ENCODE results near the gene KDM1B.
"Not testable (repeated sequence)": the region's sequence is repeated elsewhere in the genome, so short reads cannot be mapped to it uniquely, and the experiment has no call there.

Gene KDM1B

DNA sequence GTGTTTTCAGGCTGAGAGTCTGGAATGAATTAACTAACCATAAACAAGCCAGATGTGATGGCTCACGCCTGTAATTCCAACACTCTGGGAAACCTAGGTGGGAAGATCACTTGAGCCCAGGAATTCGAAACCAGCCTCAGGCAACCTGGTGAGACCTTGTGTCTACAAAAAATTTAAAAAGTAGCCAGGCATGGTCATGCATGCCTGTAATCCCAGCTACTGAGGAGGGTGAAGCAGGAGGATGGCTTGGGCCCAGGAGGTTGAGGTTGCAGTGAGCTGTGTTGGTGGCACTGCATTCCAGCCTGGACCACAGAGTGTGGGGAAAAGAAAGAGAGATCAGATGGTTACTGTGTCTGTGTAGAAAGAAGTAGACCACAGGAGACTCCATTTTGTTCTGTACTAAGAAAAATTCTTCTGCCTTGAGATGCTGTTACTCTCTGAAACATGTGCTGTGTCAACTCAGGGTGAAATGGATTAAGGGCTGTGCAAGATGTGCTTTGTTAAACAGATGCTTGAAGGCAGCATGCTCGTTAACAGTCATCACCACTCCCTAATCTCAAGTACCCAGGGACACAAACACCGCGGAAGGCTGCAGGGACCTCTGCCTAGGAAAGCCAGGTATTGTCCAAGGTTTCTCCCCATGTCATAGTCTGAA lies 71.4 kb downstream of the KDM1B start:
- FAIRE-seq; DNase-seq (ENCODE audit: insufficient read length, low spot score): not testable (repeated sequence)

GRCh38 chr6:18227166-18227565 lies 71.9 kb downstream of the KDM1B start:
- FAIRE-seq; DNase-seq (ENCODE audit: insufficient read length, low spot score): not testable (repeated sequence)

- FAIRE-seq; DNase-seq (ENCODE audit: insufficient read length, low spot score): not testable (repeated sequence)
These were observed 73.4 kb downstream of the KDM1B start for GRCh38 chr6:18228590-18228989.

DNA sequence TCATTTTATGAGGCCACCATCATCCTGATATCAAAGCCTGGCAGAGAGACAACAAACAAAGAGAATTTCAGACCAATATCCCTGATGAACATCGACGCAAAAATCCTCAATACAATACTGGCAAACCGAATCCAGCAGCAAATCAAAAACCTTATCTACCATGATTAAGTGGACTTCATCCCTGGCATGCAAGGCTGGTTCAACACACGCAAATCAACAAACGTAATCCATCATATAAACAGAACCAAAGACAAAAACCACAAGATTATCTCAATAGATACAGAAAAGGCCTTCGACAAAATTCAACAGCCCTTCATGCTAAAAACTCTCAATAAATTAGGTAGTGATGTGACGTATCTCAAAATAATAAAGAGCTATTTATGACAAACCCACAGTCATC lies 76.6 kb downstream of the KDM1B start:
- DNase-seq (ENCODE audit: insufficient read length, low spot score); FAIRE-seq: not testable (repeated sequence)

- not testable (repeated sequence) for FAIRE-seq; DNase-seq (ENCODE audit: insufficient read length, low spot score)
These were observed 78.5 kb downstream of the KDM1B start for GRCh38 chr6:18233770-18234169.

- FAIRE-seq (no peak), DNase-seq (ENCODE audit: insufficient read length, low spot score) (no peak)
These were observed 79.3 kb downstream of the KDM1B start for GRCh38 chr6:18234564-18234963.

DNA sequence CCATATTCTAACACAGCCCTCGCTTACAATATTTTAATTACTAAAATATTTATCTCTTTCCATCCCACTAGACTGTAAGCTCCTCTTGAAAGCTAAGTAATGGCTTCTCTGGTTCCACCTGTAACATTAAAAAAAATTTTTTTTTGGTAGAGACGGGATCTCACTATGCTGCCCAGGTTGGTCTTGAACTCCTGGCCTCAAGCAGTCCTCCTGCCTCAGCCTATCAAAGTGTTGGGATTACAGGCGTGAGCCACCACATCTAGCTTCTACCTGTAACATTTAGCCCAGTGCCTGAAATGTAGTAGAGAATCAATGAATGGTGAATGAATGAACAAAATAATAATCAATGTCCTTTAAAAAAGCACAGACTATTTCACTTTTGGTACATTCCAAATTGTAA lies 80.3 kb downstream of the KDM1B start:
- DNase-seq (ENCODE audit: insufficient read length, low spot score) (no peak), FAIRE-seq (no peak)

GRCh38 chr6:18237167-18237566 lies 81.9 kb downstream of the KDM1B start:
- no peak for DNase-seq (ENCODE audit: insufficient read length, low spot score)
- no peak for FAIRE-seq

- no peak for FAIRE-seq
These were observed 85.0 kb downstream of the KDM1B start for GRCh38 chr6:18240230-18240629.

GRCh38 chr6:18241208-18242038 lies 86.2 kb downstream of the KDM1B start:
- FAIRE-seq (no peak), DNase-seq (ENCODE audit: insufficient read length, low spot score) (no peak)

More at GRCh38 chr6:18240230-18240629, 85.0 kb downstream of the KDM1B start:
- no peak for DNase-seq (ENCODE audit: insufficient read length, low spot score)

GRCh38 chr6:18242062-18242851 lies 87.0 kb downstream of the KDM1B start:
- FAIRE-seq = no peak
- no peak for DNase-seq (ENCODE audit: insufficient read length, low spot score)

DNA sequence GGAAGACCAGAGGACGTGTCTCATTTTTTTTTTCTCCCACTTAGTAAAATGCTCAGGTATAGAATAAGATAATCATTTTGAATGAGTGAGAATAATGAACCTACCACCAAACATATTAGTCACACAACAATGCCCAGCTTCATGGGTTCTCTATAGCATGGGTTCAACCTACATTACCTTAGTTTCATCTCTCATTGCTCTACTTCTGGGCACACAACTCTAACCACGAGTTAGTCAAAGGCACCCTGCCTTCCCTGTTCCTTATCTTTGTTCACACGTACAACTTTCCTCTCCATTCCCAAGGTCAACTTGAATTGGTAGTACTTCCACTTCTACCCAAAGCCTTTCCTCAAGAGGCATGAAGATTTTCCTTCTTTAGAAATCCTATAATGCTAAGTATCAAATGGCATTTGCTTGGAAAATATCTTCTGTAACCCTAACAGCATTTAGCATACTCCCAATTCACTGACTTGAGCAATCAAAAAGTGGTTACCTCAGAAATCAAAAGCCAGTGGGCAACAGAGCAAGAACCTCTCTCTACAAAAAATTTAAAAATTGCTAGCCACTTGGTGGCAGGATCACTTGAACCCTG lies 88.2 kb downstream of the KDM1B start:
- DNase-seq (ENCODE audit: insufficient read length, low spot score) (no peak), FAIRE-seq (no peak)

- no peak for DNase-seq (ENCODE audit: insufficient read length, low spot score)
- FAIRE-seq = no peak
These were observed 89.0 kb downstream of the KDM1B start for GRCh38 chr6:18244251-18244650.

DNA sequence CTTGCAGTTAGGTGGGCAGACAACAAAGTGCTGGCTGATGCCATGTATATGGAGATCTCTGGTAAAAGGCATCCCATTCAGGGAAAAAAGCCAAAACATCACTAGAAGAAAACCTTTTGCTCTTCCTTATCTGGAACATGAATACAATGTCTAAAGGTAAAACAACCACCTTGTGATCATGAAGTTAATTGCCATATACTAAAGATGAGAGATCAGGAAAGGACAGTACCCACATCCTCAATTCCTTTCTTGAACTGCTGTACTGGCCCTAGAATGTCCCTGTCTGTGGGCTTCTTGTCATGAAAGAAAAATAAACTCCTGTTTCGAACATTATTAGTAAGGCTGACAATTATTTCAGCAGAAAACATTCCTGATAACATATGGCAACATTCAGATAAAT lies 89.9 kb downstream of the KDM1B start:
- FAIRE-seq (no peak), DNase-seq (ENCODE audit: insufficient read length, low spot score) (no peak)

GRCh38 chr6:18245642-18246041 lies 90.4 kb downstream of the KDM1B start:
- DNase-seq (ENCODE audit: insufficient read length, low spot score) = no peak
- no peak for FAIRE-seq

- FAIRE-seq = no peak
These were observed 91.0 kb downstream of the KDM1B start for GRCh38 chr6:18246205-18246604.

GRCh38 chr6:18247002-18247401 lies 91.8 kb downstream of the KDM1B start:
- DNase-seq (ENCODE audit: insufficient read length, low spot score) (no peak), FAIRE-seq (no peak)

More at GRCh38 chr6:18246205-18246604, 91.0 kb downstream of the KDM1B start:
- DNase-seq (ENCODE audit: insufficient read length, low spot score) = no peak

- no peak for FAIRE-seq
- DNase-seq (ENCODE audit: insufficient read length, low spot score) = no peak
These were observed 93.5 kb downstream of the KDM1B start for GRCh38 chr6:18248698-18249097.

- DNase-seq (ENCODE audit: insufficient read length, low spot score) (no peak), FAIRE-seq (no peak)
These were observed 94.0 kb downstream of the KDM1B start for GRCh38 chr6:18249271-18249670.

GRCh38 chr6:18253635-18254034 lies 98.4 kb downstream of the KDM1B start:
- FAIRE-seq (no peak), DNase-seq (ENCODE audit: insufficient read length, low spot score) (no peak)

DNA sequence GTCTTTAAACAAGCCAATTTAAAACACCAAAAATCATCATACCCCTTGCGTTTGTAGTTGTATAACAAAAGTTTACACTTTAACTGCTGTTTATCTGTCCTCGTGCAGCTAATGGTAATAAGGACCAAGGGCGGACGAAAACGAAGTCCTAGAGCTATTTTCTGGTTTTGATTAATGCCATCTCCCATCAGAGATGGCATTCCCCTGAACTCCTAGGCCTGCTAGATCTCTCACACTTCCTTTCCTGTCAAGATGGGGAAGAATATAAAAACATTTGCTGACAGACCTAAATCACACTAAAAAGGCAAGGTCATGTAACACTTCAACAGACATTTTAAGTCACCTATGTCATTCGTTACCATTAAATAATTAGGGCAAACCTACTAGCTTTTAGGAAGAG lies 99.6 kb downstream of the KDM1B start:
- DNase-seq (ENCODE audit: insufficient read length, low spot score) (no peak), FAIRE-seq (no peak)
